ENCODE measurements around the gene TAOK3. TPM values are rescaled to one million over a fixed set of nuclear protein-coding genes. Genes with fewer than 3 reads are reported as not detected.

The TAOK3 gene
- total and polyA plus RNA-seq, 2 donors (not counting 1 experiment from before 2014, with no cell fraction given) = 30.0 to 80.4 TPM

- H3K4me1 Mint-ChIP-seq = peaks cover 4% of the 10 kb centered on the region
- H3K4me3 Mint-ChIP-seq = no peak overlapping the region
- no peak for ATAC-seq (ENCODE audit: low read depth)
- 96% methylated on average over 7 of the region's 10 CpGs for WGBS (ENCODE audit: insufficient coverage)
- Histone ChIP-seq H3K9ac (ENCODE audit: low read length) (no peak overlapping the region), H3K27ac (ENCODE audit: low read length in 2 of 2) (no peak overlapping the region), H3K4me2 (replicated peaks; ENCODE audit: low read depth, low read length, poor library complexity, severe bottlenecking) (no peak overlapping the region), H3K4me1 (ENCODE audit: control insufficient read depth in 2 of 2, insufficient read depth in 2 of 2, low read length in 2 of 2) (no peaks in the 10 kb centered on the region), H3K9me3 (ENCODE audit: control extremely low read depth in 1 of 3, control insufficient read depth in 2 of 3, insufficient read depth in 1 of 3, low read length in 2 of 3) (no peaks in the 10 kb centered on the region), H3K27me3 (replicated peaks in 1 of 4; ENCODE audit: control extremely low read depth in 1 of 4, control insufficient read depth in 3 of 4, insufficient read depth in 4 of 4, low read length in 3 of 4) (no peaks in the 10 kb centered on the region), H2AFZ (ENCODE audit: insufficient read depth, low read depth, low read length, poor library complexity, severe bottlenecking) (no peak overlapping the region), H3K4me3 (ENCODE audit: control extremely low read depth in 1 of 5, extremely low read depth in 1 of 5, insufficient read depth in 1 of 5, low read depth in 2 of 5, low read length in 4 of 5) (no peak overlapping the region), H3K36me3 (replicated peaks in 1 of 2; ENCODE audit: control extremely low read depth in 1 of 2, control insufficient read depth in 1 of 2, extremely low read depth in 1 of 2, insufficient read depth in 2 of 2, low read length in 1 of 2) (no peaks in the 10 kb centered on the region), H4K20me1 (ENCODE audit: control insufficient read depth, insufficient read depth, low read length, poor library complexity, severe bottlenecking) (no peaks in the 10 kb centered on the region), H3K79me2 (ENCODE audit: control insufficient read depth, insufficient read depth, low read length) (no peaks in the 10 kb centered on the region)
- no peak for DNase-seq
- TF ChIP-seq EZH2 (IDR thresholded peaks at IDR 0.05; ENCODE audit: borderline replicate concordance, insufficient read depth, low read depth, low read length, poor library complexity, severe bottlenecking) = no peak
- TF ChIP-seq CTCF (IDR thresholded peaks at IDR 0.05) = no peak
- H3K27me3 Mint-ChIP-seq = no peaks in the 10 kb centered on the region
- H3K9me3 Mint-ChIP-seq (ENCODE audit: insufficient read depth) = no peaks in the 10 kb centered on the region
- ChIA-PET POLR2A (no interaction called here), CTCF (interaction anchor here (0.6 to 3.8 kb wide), 3 partner anchors 16 to 600 kb away, joined by 3 to 28 read pairs (median 3); partner anchors contain the start of gene PEBP1)
- intact Hi-C loops (cut with micrococcal nuclease) = no loop called here
- H3K27ac Mint-ChIP-seq = no peak overlapping the region
Observed at GRCh38 chr12:118119449-118119879, 253.2 kb downstream of the TAOK3 start.

- no CpG with 5 or more reads among the region's 1 CpG for WGBS (ENCODE audit: insufficient coverage)
- H3K4me3 ChIP-seq (ENCODE audit: control extremely low read depth in 1 of 5, extremely low read depth in 1 of 5, insufficient read depth in 1 of 5, low read depth in 2 of 5, low read length in 4 of 5) = no peak overlapping the region
- H3K4me1 Mint-ChIP-seq = peaks cover 5% of the 10 kb centered on the region
- H3K9ac ChIP-seq (ENCODE audit: low read length) = no peak overlapping the region
- H3K4me3 Mint-ChIP-seq = no peak overlapping the region
- TF ChIP-seq CTCF (IDR thresholded peaks at IDR 0.05) (no peak), EZH2 (IDR thresholded peaks at IDR 0.05; ENCODE audit: borderline replicate concordance, insufficient read depth, low read depth, low read length, poor library complexity, severe bottlenecking) (no peak)
- H3K36me3 ChIP-seq (replicated peaks in 1 of 2; ENCODE audit: control extremely low read depth in 1 of 2, control insufficient read depth in 1 of 2, extremely low read depth in 1 of 2, insufficient read depth in 2 of 2, low read length in 1 of 2) = no peaks in the 10 kb centered on the region
- H3K9me3 Mint-ChIP-seq (ENCODE audit: insufficient read depth) = no peaks in the 10 kb centered on the region
- H2AFZ ChIP-seq (ENCODE audit: insufficient read depth, low read depth, low read length, poor library complexity, severe bottlenecking) = no peak overlapping the region
- ChIA-PET CTCF (no interaction called here), POLR2A (no interaction called here)
- H3K27me3 ChIP-seq (replicated peaks in 1 of 4; ENCODE audit: control extremely low read depth in 1 of 4, control insufficient read depth in 3 of 4, insufficient read depth in 4 of 4, low read length in 3 of 4) = peaks cover 0 to 12% (median 2%) of the 10 kb centered on the region in 4 experiments
- intact Hi-C loops (cut with micrococcal nuclease) = no loop called here
- no peaks in the 10 kb centered on the region for H3K9me3 ChIP-seq (ENCODE audit: control extremely low read depth in 1 of 3, control insufficient read depth in 2 of 3, insufficient read depth in 1 of 3, low read length in 2 of 3)
- H3K79me2 ChIP-seq (ENCODE audit: control insufficient read depth, insufficient read depth, low read length) = no peaks in the 10 kb centered on the region
- peaks cover 5 to 6% of the 10 kb centered on the region in 2 donors for H3K4me1 ChIP-seq (ENCODE audit: control insufficient read depth in 2 of 2, insufficient read depth in 2 of 2, low read length in 2 of 2)
- no peak overlapping the region for H3K4me2 ChIP-seq (replicated peaks; ENCODE audit: low read depth, low read length, poor library complexity, severe bottlenecking)
- ATAC-seq (ENCODE audit: low read depth) = no peak
- no peak overlapping the region for H3K27ac ChIP-seq (ENCODE audit: low read length in 2 of 2)
- no peak for DNase-seq
- H3K27me3 Mint-ChIP-seq = peaks cover 8% of the 10 kb centered on the region
- no peaks in the 10 kb centered on the region for H4K20me1 ChIP-seq (ENCODE audit: control insufficient read depth, insufficient read depth, low read length, poor library complexity, severe bottlenecking)
- no peak overlapping the region for H3K27ac Mint-ChIP-seq
Observed at GRCh38 chr12:118109088-118109487, 263.6 kb downstream of the TAOK3 start.

All from B cell (primary cell).